DMS 273 treated with DMSO at 0.1 percent for 48 hours (cell line): ENCODE results near the gene OR13C4.
"Not testable (repeated sequence)": the region's sequence is repeated elsewhere in the genome, so short reads cannot be mapped to it uniquely, and the experiment has no call there.

ENCODE experiments used
- DNase-seq: peaks from one replicate; lab custom pipeline; 2025; lab: John Stamatoyannopoulos, UW

OR13C4 gene

GRCh38 chr9:104527109-104527508 lies at the start of gene OR13C4:
Gene OR13C4 (minus strand): TSS chr9:104527209. CDS start chr9:104527209, 0 bp downstream.
- no peak for DNase-seq

DNA sequence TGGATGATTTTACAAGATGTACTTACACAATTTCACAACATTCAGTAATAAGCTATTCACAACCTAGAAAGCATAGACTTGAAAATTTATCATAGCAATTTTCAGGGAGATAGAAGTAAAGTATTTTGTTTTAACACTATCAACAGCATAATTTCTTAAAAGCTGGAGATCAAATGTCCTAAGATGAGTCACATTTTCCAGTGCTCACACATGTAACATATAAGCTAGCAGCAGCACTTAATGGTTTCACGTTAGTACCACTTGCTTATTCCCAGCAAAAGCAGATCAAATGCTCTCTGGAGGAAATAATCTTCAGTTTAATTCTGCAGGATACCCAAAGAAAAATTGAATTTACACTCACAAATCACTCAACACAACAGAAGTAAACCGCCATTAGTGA lies 48.4 kb upstream of the OR13C4 start:
- DNase-seq = no peak

DNA sequence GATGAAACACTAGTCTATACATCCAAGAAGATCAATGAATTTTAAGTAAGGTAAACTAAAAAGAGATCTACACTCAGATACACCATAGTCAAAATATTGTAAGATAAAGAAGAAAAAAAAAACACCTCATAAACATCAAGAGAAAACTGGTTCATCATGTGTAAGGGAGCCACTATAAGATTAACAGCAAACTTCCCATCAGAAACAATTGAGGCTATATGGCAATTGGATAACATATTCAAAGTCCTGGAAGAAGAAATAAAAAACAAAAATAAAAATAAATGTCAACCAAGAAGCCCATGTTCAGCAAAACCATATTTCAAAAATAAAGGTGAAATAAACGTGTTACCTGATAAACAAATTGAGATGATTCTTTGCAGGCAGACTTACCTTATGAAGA lies 45.6 kb upstream of the OR13C4 start:
- no peak for DNase-seq

DNA sequence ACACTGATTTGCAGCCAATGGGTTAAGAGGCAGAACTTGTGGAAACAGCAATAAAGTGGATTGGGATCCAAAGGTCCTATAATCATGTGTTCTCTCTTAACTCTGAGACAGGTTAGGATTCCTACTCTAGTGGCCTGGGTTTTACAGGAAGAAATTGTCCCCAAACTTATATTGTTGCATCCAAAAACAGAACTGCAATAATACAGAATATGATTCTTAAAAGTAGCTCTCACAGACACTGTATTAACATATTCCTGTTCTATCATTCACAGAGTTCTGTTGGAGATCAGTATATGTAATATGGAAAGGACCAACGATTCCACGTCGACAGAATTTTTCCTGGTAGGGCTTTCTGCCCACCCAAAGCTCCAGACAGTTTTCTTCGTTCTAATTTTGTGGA lies 41.9 kb upstream of the OR13C4 start, which contains the start of gene OR13C8:
TSS of gene OR13C8 (plus strand) at position 301 of the 400 bp plus-strand sequence. CDS start at position 301, 0 bp downstream.
- no peak for DNase-seq

DNA sequence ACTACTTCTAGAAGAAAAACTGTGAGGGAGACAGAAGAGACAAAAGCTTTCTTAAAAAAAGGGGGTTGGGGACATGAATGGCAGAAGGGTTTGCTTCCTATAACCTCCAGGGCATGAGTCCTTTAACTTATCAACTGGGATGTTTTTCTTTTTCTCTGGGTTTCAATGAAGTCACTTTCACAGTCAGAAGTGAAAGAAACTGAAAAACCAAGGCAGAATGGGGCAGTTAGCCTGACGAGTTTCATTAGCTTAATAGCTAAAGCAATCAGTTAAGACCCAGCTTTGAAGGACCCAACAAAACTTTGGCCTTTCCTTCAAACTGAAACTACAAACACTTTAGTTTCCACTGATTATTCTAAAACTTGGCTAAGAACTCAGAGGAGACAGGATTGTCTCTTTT lies 37.3 kb upstream of the OR13C4 start:
- DNase-seq = no peak

- DNase-seq = no peak
Measured at GRCh38 chr9:104556830-104557634, 30.0 kb upstream of the OR13C4 start.

DNA sequence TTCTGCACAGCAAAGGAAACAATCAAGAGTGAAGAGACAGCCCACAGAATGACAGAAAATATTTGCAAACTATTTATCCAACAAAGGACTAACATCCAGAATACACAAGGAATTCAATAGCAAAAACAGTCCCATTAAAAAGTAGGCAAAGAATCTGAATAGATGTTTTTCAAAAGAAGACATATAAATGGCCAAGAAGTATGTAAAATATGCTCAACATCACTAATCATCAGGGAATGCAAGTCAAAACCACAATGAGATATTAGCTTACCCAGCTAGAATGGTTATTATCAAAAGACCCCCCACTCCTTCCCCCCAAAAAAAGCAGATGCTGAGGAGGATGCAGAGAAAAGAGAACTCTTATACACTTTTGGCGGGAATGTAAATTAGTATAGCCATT lies 28.5 kb upstream of the OR13C4 start:
- no peak for DNase-seq

DNA sequence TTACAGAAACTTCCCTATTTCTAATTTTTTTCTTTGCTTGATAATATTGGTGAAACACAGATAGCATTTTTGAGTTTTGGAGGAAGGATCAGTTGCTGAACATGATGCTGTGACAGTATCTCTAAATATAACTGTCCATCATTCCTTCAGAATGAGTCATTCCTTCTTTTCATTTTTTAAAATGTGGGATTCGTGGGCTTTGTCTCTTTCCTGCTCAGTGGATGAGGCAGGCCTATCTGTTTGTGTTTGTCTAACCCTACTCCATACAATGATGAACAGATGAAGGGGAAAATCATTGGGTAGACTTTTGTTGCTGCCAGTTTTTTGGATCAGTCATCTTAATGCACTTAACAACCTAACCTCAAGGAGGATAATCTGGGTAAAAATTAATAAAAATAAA lies 26.3 kb upstream of the OR13C4 start:
- no peak for DNase-seq

GRCh38 chr9:104544644-104545043 lies 17.6 kb upstream of the OR13C4 start:
- DNase-seq = no peak

GRCh38 chr9:104539275-104539674 lies 12.3 kb upstream of the OR13C4 start:
- no peak for DNase-seq

- no peak for DNase-seq
Measured at GRCh38 chr9:104536756-104537155, 9.7 kb upstream of the OR13C4 start, which contains the start of gene OR13C3. Gene OR13C3 (minus strand): TSS chr9:104536856. CDS start chr9:104536723, 133 bp downstream.

DNA sequence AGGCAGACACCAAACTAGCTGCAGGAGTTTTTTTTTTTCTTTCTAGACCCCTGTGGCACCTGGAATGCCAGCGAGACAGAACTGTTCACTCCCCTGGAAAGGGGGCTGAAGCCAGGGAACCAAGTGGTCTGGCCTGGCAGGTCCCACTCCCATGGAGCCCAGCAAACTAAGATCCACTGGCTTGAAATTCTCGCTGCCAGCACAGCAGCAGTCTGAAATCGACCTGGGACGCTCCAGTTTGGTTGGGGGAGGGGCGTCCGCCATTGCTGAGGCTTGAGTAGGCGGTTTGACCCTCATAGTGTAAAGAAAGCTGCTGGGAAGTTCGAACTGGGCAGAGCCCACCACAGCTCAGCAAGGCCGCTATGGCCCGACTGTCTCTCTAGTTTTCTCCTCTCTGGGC lies 6.8 kb downstream of the OR13C4 start:
- DNase-seq = not testable (repeated sequence)

GRCh38 chr9:104514901-104515300 lies 12.1 kb downstream of the OR13C4 start:
- DNase-seq = no peak

DNA sequence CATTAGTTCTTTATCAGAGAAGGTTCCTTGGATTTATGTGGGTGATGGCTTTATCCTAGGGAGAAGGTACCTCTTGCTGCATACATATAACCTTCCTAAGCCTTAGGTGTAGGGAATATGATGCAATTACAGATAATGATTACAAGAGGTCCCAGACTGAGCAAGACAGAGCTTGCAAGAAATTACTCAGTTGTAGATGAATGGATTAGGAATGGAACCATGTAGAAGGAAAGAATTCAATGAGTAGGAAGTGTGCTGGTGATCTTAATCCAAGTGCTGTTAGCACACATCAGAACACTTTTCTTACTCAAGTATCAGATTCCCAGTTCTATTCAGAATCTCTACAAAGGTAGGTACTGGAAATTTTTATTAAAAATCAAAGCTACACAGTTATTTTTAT lies 20.4 kb downstream of the OR13C4 start:
- no peak for DNase-seq

GRCh38 chr9:104503963-104504362 lies 23.0 kb downstream of the OR13C4 start, which contains the start of gene OR13F1:
Gene OR13F1 (plus strand): TSS chr9:104504263. CDS start chr9:104504263, 0 bp downstream.
- DNase-seq = no peak

DNA sequence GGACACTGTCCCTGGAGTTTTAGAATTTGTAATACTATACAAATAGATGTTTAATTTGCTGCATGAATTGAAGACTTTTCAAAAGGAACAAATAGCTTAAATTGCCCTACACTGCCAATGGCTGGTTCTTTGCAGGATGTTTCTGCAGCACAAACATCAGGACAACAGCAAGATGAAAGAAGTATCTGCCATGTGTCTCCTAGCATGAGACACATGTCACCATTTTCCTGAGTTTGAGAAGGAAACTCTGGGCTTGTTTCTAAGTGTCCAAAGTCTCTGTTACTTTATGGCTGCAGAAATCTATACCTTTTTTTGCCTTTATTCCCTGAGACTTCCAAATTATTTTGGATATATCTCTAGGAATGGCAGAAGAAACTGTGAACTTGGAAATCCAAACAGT lies 23.6 kb downstream of the OR13C4 start:
- DNase-seq = no peak

- DNase-seq = no peak
Measured at GRCh38 chr9:104494808-104495207, 32.2 kb downstream of the OR13C4 start.

DNA sequence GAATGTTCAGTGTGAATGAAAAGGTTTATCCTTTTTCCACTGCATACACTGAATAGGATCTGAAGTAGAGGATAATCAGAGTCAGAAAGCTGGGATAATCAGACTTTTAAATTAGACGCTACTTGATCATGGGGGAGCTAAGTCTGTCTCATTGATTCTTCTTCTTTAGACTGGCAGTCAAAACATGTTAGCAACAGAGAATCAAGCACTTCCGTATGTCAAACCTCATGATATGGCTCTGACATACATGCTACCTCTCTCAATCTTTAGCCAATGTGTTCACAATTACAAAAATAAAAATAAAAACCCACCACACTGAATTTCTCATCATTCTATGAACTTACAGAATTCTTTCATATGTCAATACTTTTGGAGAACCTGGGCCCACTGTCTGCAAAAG lies 42.0 kb downstream of the OR13C4 start:
- no peak for DNase-seq

DNA sequence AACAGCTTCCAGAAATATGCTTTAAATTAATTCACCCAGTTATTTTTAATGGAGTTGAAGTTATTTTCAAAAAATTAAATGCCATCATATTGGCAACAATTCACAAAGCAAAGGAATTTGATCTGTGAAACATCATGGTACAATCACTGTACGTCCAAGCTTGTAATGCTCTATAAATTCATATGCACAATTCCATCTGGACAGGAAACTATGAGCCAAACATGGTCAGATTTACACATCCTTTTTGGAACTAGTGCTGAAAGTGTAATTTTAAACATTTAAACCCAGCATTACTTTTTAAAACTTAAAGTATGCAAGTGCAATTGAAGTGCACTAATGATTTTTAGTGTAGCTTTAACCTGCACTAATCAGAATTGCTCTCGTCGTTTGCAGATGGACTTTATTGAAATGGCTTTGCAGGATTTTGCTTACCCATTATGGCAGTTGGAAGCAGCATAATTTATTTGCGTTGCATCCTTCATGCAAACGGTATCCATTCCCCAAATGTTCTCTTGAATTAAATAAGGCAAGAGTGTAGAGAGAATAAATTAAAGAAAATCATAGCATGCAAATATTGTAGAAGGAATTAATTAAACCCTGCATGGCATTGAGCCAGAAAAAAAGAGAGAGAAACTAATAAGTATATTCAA lies 44.0 kb downstream of the OR13C4 start:
- no peak for DNase-seq
